ENCODE measurements around the gene NBPF1. TPM values are rescaled to one million over a fixed set of nuclear protein-coding genes. Genes with fewer than 3 reads are reported as not detected.
"Not testable (repeated sequence)": the region's sequence is repeated elsewhere in the genome, so short reads cannot be mapped to it uniquely, and the experiment has no call there.

The NBPF1 gene
- total RNA-seq, 6 experiments from 2014 or later, result 37.0 to 43.3 (median 39.0) TPM

DNA sequence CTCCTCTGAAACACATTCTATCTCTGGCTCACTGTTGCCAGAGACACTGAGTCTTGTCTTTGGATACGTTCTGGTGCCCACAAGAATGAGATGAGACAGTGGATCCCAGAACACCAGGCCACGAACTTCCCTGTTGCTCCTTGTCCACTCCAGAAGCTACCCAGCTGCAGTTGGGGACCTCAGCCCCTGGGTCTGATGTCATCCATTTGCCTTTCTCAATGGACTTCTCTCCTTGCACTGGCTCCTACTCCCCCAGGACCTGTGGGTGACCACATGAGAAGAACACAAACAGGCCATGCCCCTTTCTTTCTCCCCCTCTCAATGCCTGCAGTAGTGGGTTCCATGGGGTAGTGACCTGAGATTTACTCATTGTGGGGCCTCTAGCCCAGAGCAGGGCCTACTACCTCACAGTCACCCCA lies 5.9 kb downstream of the NBPF1 start:
- Mint-ChIP-seq H3K36me3 (ENCODE audit: low read depth) (no peaks in the 10 kb centered on the region), H3K4me1 (ENCODE audit: low read depth) (no peaks in the 10 kb centered on the region)
- TF ChIP-seq CTCF (IDR thresholded peaks at IDR 0.05), result no peak; the same call in 1 of the 2 replicates

GRCh38 chr1:16606666-16607432 lies 6.5 kb downstream of the NBPF1 start:
- H3K4me3 Mint-ChIP-seq; H3K27ac Mint-ChIP-seq; H3K36me3 Mint-ChIP-seq (ENCODE audit: low read depth); H3K4me1 Mint-ChIP-seq (ENCODE audit: low read depth); DNase-seq; H3K27me3 Mint-ChIP-seq (ENCODE audit: insufficient read depth); H3K9me3 Mint-ChIP-seq: not testable (repeated sequence)

More for the DNA sequence above, 5.9 kb downstream of the NBPF1 start:
- Mint-ChIP-seq H3K9me3 (no peaks in the 10 kb centered on the region), H3K27ac (no peak overlapping the region), H3K4me3 (no peak overlapping the region), H3K27me3 (ENCODE audit: insufficient read depth) (no peaks in the 10 kb centered on the region)
- no peak for DNase-seq

- Mint-ChIP-seq H3K9me3 (no peaks in the 10 kb centered on the region), H3K4me1 (ENCODE audit: low read depth) (no peaks in the 10 kb centered on the region), H3K4me3 (no peak overlapping the region), H3K36me3 (ENCODE audit: low read depth) (no peaks in the 10 kb centered on the region), H3K27ac (no peak overlapping the region), H3K27me3 (ENCODE audit: insufficient read depth) (no peaks in the 10 kb centered on the region)
- DNase-seq, result peak; percentile 11
- TF ChIP-seq CTCF (IDR thresholded peaks at IDR 0.05), result no peak
Observed at GRCh38 chr1:16605532-16606505, 7.5 kb downstream of the NBPF1 start.

GRCh38 chr1:16605213-16605525 lies 8.2 kb downstream of the NBPF1 start:
- no peak for TF ChIP-seq CTCF (IDR thresholded peaks at IDR 0.05)
- Mint-ChIP-seq H3K27me3 (ENCODE audit: insufficient read depth) (no peaks in the 10 kb centered on the region), H3K36me3 (ENCODE audit: low read depth) (no peaks in the 10 kb centered on the region), H3K9me3 (no peaks in the 10 kb centered on the region), H3K27ac (no peak overlapping the region), H3K4me1 (ENCODE audit: low read depth) (no peaks in the 10 kb centered on the region), H3K4me3 (no peak overlapping the region)
- DNase-seq, result peak; percentile 16

DNA sequence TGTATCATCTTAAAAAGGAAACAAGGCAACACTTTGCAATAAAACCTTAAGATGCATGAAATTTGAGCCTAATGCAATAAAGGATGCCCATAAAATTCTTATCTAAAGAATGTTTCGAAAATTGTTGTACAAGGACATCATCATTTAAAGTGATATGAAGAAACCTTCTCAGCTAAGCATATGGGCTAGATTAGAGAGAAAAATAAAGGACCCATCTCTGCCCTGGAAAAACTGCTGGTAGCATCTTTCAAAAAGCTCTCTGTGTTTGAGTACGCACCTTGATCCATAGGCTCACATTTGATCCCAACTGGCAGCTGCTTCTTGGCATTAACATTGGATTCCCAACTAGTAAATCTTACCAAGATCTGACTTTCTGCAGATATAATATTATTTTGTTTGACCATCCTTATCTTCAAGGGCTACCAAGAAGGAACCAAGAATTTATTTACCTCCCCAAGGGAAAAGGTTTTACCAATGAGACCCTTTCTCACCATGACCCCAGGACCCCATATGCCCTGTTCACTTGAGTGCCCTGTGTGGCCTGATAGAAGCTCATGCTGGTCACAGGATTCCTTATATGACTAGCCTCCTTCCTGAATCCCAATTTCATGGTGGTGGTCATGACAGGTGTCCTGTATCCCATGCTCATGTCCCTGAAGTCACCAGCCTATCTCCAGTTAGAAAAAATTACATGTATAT lies 8.7 kb downstream of the NBPF1 start:
- not testable (repeated sequence) for H3K27me3 Mint-ChIP-seq (ENCODE audit: insufficient read depth); H3K27ac Mint-ChIP-seq; H3K4me3 Mint-ChIP-seq; H3K4me1 Mint-ChIP-seq (ENCODE audit: low read depth); H3K36me3 Mint-ChIP-seq (ENCODE audit: low read depth); H3K9me3 Mint-ChIP-seq
- DNase-seq, result peak; percentile 11

DNA sequence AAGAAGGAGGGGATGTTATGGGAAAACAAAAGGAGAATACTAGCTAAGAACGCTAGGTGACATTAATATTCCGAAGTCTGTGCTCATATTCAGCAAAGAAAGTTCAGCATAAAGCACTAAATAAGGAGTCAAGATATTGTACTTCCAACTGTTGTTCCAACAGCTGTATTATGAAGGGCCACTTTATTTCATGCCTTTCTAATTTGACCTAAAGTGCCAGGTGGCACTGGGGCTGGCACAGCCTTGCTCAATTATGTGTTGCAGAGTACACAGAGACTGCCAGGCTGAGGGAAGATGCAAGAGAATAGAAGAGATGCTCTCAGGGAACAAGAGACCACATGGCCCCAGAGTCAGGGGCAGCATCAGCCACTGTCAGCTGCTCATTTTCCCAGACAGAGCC lies 9.7 kb downstream of the NBPF1 start:
- not testable (repeated sequence) for H3K27ac Mint-ChIP-seq

GRCh38 chr1:16602336-16603011 lies 10.9 kb downstream of the NBPF1 start:
- H3K36me3 Mint-ChIP-seq (ENCODE audit: low read depth); H3K4me1 Mint-ChIP-seq (ENCODE audit: low read depth): not testable (repeated sequence)

More for the DNA sequence above, 9.7 kb downstream of the NBPF1 start:
- DNase-seq; H3K27me3 Mint-ChIP-seq (ENCODE audit: insufficient read depth); H3K36me3 Mint-ChIP-seq (ENCODE audit: low read depth); H3K4me3 Mint-ChIP-seq; H3K4me1 Mint-ChIP-seq (ENCODE audit: low read depth); H3K9me3 Mint-ChIP-seq: not testable (repeated sequence)

DNA sequence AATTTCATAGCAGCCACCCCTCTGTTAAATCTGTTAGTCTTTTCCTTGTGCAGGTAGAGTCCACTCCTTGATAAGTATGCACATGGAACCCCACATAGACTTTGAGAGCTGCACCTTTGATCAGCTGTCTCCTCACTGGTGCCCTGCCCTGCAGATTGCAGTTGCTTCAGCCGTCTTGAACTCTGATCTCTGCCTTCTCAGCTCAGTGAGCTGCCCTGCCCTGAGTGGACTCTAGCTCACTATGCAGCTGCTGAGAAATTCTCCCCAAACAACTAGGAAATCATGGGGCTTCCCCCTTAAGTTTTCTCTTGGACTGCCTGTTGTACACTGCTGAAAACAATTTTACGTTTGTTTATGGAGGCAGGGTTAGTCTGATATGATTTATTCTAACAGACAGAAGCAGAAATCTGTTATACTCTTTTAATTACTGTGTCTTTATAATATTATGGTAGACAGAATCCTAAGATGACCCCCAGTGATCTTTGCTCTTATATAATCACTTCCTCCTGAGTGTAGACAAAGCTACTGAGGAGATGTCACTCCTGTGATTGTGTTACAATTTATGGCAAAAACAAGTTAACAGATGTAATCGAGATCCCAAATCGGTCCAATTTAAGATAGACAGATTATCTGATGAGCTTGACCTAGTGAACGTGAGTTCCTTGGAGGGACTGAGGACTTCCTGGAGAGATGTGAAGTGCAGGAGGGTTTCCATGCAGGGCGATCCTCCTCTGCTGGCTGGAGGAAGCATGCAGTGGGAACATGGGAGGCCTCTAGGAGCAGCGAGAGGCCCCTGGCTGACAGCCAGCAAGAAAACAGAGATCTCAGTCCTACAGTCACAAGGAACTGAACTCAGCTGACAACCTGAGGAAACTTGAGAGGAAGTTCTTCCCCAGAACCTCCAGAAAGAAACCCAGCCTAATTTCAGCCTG lies 12.2 kb downstream of the NBPF1 start:
- H3K27ac Mint-ChIP-seq; H3K27me3 Mint-ChIP-seq (ENCODE audit: insufficient read depth): not testable (repeated sequence)

More at GRCh38 chr1:16602336-16603011, 10.9 kb downstream of the NBPF1 start:
- not testable (repeated sequence) for H3K4me3 Mint-ChIP-seq; H3K9me3 Mint-ChIP-seq; H3K27me3 Mint-ChIP-seq (ENCODE audit: insufficient read depth); H3K27ac Mint-ChIP-seq; DNase-seq

GRCh38 chr1:16599326-16599725 lies 14.0 kb downstream of the NBPF1 start:
- not testable (repeated sequence) for DNase-seq; H3K9me3 Mint-ChIP-seq; H3K4me1 Mint-ChIP-seq (ENCODE audit: low read depth); H3K36me3 Mint-ChIP-seq (ENCODE audit: low read depth); H3K4me3 Mint-ChIP-seq; H3K27ac Mint-ChIP-seq; H3K27me3 Mint-ChIP-seq (ENCODE audit: insufficient read depth)

More for the DNA sequence above, 12.2 kb downstream of the NBPF1 start:
- DNase-seq; H3K36me3 Mint-ChIP-seq (ENCODE audit: low read depth); H3K9me3 Mint-ChIP-seq; H3K4me3 Mint-ChIP-seq; H3K4me1 Mint-ChIP-seq (ENCODE audit: low read depth): not testable (repeated sequence)
